HG02798 (cell line): ENCODE measurements around the gene PPARGC1A.

Source experiments
- ATAC-seq: cut with Tn5 transposase; IDR thresholded peaks from one replicate; pipeline ENCODE4 v1.9.1; 2021; ENCODE audit warnings: mild to moderate bottlenecking; ENCODE audit not compliant: unreplicated experiment, poor library complexity

Gene PPARGC1A

DNA sequence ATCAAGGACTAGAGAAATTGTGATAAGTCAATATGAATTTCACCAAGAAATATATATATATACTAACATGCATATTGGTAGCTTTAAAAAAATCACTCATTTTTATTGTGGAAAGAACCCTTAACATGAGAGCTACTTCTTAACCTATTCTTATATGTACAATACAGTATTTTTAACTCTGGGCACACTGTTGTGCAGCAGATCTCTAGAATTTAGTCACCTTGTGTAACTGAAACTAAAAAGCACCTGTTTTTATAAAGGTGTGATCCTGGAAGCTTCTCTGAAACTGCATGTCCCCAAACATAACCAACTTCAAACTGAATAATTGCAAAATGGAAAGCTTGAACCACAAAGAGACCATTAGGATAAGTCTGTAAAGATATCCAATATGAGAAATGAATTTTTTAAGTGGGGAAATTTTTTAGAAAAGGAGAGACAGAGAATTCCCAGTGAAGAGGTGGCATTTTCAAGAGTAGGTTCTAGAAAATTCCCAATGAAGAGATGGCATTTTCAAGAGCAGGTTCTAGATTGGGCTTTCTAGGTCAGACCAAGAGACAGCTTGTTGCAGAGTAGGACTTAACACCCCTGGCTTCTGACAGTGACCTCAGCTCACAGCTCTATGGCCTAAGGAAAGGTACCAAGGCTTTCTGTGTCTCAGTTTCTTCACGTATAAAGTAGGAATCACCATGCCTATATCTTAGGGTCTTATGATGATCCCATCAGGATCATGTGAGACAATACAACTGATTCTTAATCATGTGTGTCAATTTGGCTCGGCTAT lies 22.0 kb upstream of the PPARGC1A start:
- peak; percentile 91 for ATAC-seq

DNA sequence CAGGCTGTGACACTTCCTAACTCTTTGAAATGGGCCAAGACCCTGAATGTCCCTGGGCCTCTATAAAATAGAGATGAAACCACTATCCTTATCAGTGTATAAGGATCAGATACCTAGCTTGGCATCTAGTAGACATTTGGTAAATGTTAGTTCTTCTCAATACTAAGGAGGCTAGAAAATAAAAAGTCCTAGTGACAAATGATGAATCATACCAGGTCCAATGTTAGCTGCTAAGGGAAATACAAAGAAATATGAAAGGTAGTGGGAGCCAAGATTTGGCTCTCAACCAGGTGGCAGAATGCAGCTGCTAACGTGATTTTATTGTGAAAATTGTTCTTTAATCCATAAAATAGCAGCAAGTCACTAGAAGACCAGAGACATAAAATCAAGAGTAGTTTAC lies 19.8 kb upstream of the PPARGC1A start:
- no peak for ATAC-seq

DNA sequence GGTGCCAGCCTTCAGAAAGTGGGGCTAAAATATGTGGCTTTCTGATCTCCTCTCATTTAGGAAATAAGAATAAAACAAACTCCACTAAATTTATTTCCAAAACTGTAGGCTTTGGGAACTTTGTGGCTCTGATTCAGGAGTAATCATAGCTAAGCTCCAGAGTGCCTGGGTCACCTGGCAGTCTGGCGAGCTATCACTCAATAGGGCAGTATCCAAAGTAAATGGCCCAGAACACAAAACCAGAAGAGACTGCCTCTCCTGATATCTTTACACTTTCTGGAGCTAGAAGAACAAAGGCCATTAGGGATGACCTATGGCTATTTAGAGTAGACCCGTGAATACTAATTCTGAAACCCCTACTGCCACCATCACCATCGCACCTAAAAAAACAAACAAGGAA lies 17.0 kb upstream of the PPARGC1A start:
- ATAC-seq: no peak

DNA sequence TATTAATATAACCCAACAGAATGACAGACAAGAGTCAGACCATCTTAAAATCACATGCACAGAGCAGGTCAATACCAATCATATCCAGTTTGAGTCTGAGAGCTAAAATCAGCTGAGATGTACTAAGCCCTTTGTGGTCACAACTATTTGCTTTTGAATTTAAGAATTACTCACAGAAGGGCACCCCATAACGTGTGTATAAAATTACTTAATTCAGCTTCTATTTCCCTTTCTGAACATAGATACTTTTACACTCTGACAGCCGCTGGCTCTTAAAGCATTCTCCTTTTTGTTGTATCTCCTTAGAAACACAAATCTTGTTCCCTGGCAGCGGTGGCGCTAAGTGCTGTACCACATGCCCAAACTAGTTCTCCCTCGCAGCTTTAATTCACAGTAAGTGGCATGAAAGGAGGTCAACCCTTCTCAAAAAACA lies 14.8 kb upstream of the PPARGC1A start:
- no peak for ATAC-seq

DNA sequence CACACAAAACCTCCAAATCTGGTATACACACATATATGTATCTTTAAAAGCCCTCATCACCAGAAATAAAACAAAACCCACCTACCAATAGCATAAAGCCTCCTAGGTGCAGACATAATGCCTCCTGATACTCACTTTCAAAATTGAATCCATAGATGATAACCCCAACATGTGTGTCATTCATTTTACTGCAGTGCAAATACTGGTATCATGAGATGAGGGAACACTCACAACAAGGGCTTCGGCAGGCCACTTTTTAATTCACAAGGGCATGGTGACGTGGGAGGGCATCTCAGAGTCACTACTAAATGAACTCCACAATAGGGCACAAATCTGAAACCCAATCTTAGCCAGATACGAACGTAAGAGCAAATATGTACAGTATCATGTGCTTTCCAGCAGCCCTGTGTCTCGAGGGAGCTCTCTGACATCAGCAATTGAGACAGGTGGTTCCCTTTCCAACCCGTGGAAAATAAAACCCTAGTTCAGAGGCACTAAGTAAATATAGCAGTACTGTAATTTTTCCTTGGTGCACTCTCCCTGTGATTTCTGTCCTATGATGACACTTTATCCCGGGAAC lies 14.1 kb upstream of the PPARGC1A start:
- no peak for ATAC-seq

DNA sequence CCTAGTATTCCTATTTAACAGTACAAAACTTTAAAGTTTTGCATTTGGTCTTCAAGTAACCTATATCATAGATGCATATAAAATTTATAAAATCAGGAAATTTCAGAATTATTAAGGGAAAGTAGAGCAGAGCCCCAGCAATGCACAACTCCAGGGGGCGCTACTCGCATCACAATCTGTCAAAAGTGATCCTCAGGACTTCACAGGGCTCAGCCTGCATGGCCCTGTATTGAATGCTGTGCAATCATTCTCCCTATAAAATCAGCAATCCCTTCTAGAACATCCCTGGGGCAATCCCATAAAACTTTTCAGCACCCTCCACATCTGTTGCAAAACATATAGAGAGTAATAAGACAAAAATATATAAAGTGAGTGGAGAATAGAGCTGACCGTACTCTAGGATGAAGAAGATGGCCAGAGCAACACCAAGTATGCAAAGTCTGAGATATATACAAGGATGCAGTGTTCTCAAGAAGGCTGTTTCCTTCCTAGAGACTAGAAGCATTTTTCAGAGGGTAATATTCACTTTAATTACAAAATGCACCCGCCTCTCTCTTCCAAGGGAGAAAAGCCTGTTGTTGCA lies 12.5 kb upstream of the PPARGC1A start:
- no peak for ATAC-seq

DNA sequence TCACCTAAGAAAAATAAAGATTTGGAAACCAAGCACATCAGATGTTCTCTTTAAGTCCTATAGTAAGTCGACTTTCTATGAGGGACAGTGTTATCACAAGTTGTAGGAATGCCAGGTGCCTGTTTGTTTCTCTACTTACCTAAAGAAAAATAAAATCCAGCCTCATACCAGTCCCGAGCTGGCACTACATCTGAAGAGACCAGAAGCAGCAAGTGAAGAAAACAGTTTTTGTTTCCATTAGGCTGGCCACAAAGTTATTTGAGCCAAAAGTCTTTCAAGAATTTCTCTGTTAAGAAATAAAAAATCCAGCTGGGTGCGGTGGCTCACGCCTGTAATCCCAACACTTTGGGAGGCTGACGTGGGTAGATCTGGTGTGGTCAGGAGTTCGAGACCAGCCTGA lies 10.8 kb upstream of the PPARGC1A start:
- no peak for ATAC-seq

DNA sequence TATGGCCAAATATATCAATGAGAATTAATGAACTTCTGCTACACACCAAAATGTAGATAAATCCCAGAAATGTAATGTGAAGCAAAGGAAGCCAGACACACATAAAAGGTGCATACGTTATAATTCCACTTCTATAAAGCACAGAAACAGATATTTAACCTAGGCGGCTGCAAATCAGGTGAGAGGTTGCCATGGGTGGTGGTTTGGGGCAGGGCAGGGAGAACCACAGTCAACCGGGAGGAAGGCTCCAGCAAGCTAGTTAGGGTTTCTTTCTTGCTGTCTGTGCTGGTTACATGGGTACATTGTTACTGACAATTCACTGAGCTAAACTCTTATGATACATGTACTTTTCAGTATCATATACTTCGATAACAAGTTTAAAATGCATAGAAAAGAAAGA lies 9.7 kb upstream of the PPARGC1A start:
- ATAC-seq: no peak

DNA sequence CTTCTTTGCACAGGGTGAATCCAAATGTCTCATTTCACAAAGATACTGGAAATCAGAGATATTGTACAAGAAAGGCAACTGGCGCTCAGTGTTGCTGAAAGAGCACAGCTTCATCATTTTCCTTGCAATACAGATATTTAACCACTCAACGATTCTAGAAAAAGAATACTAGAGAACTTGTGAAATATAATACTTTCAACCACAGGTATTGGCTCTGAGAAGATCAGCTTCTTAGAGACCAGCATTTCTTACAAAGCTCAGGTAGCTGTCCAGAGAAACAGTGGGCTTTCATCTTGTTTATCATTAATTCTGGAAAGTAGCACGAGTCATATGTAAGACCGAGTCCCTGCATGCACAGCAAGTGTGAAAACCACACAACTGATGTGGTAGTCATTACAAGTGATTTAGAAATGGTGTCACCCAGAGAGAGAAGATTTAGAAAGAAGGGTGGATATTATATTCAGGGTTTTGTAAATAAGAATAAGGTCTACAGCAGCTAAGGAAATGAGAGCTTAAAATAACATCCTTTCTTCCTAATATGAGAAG lies 7.8 kb upstream of the PPARGC1A start:
- ATAC-seq: no peak

DNA sequence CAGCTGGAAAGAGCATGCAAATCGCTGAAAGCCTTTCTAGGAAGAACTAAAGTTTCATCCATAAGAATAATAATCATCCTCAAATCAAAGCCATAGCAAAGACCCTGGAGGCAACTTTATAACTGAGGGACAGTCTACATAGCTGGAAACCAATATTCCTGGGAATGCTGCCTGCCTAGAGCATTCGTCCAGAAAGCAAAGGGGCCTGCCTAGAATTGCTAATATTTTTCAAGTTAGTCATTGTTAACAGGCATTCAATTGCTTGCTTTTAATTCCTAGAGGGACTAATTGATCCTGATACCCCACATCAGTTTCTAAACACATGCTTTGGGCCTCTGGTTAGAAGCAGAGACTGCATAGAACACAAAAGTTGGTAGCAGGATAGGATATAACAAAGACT lies 4.2 kb upstream of the PPARGC1A start:
- no peak for ATAC-seq

DNA sequence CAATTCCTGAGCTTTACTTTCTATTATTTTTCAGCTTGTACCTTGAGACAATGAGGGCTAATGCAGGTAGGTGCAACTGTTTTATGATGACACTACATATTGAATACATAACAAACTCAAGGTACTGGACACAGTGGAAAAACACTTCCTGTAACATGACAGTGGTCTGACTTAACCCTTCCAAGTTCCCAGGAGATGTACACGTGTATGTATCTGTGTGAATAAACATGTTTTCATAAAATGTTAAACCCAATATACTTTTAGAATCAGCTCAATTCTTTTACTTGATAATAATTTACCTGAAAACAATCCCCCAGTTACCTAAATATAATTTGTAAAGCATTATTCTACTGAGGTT lies 1.2 kb upstream of the PPARGC1A start:
- no peak for ATAC-seq

DNA sequence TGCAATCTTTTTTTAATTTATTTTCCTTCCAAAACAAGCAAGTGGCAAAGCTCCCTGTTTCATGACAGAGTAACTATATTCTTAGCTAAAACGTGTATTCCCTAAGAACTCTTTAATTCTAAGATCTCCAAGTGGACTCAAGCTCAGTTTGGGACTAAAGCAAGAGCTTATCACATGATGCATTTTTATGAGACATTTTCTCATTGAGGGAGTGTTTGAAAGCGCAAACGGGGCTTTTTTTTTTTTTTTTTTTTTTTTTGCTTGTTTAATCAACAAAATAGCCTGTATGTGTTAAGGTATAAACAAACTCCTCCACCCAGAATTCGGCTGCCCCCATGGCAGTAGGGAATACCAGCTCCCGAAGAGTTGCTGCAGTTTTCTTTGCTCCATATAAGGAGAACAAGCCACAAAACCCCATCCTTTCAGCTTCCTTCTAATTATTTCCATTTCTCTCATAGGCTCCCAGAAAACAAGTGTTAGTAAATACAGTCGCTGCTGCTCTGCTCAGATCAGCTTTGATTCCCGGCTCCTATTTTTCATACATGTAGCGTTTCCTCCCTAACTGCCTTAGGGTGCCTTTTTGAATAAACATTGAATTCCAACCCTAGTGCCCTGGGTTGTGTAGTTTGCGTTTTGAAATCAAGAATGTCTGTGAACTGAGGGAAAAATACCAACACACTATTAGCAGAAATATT lies 669 bp upstream of the PPARGC1A start:
- ATAC-seq: no peak

DNA sequence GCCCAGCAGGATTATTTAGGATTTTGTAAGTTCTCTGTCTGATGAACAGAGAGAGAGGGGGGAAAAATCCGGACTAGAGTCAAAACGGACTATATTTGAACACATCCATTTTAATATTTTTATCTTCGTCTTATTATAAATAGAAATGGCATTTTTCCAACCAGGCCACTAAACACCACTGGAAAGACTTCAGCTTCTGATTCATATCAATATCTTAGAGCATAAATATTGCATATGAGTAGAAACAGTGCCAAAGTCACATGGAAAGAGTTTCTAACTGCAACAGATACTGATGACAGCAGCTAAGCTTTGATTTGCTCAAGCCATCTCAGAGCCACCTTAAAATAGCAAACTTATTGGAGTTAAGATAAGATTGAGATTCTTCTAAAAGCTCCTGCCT lies 456 bp downstream of the PPARGC1A start:
- ATAC-seq: no peak

DNA sequence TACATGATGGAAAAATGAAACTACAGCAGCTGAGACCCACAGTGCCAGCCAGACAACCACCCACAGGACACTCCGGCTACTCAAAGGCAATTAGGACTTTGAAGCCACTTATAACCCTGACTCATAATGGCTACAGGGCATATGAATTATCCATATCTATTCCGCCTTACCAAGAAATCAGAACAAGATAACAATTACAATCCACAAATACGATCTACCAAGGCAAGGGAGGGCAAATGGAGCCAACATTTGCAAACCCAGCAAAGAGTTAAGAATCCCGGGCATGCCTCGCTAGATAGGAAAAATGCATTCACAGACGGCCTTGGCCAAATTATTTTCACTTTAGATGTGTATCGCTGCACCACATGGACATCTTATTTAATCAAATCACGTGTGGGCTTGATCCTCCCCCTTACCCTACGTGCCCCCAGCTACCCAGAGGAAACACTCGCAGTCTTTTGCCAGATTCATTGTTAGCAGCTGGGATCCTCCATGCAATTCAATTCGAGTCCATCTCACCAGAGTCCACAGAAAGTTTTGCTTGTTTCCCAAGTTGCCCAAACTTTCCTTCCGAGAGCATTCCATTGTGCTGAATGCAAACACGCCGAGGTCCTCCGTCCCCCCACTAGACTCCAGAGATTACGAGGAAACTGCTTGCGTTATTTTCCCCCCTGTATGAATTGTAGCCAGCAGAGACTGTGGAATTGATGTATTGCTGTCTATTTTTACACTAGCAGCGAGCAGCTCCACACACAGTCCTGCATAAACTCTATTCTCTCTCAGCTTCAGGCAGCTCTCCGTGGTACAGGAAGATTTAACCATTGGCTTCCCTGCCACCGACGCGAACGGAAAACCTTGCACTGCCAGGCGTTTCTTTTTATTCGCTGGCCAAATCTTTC lies 1.2 kb downstream of the PPARGC1A start:
- no peak for ATAC-seq

DNA sequence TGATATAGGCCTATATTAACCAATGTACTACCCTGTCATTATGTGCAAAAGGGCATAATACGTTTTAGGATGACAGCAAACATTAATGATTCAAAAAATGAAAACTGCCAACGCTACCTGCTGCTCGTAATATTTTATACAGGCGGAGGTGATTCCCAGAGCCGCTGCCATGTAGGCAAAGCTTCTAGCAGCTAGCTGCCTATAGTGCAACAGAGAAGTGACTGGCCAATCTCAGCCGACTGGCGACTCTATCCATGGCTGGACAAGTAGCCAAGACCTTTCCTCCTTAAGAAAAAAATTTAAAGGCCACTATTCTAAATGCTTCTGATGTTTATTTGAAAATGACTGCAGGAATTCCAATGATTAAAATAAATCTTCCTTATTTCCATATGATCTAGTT lies 1.9 kb downstream of the PPARGC1A start:
- ATAC-seq: no peak

DNA sequence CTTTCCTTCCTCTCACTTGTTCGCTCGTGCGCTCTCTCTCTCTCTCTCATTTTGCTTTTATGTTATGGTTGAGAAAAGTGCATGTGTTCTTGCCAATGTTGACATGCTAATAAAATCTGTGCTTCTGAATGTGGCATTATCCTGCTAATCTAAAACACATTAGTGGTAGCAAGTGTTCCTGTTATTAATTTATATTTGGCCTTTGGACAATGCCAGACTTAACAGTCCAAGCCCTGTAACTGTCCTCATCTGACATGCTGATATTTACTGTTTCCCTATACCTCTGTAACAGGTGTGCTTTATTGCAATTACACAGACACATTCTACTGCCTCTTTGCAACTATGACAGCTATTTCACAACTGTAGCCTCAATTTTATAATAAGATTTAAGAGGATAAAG lies 2.7 kb downstream of the PPARGC1A start:
- no peak for ATAC-seq

DNA sequence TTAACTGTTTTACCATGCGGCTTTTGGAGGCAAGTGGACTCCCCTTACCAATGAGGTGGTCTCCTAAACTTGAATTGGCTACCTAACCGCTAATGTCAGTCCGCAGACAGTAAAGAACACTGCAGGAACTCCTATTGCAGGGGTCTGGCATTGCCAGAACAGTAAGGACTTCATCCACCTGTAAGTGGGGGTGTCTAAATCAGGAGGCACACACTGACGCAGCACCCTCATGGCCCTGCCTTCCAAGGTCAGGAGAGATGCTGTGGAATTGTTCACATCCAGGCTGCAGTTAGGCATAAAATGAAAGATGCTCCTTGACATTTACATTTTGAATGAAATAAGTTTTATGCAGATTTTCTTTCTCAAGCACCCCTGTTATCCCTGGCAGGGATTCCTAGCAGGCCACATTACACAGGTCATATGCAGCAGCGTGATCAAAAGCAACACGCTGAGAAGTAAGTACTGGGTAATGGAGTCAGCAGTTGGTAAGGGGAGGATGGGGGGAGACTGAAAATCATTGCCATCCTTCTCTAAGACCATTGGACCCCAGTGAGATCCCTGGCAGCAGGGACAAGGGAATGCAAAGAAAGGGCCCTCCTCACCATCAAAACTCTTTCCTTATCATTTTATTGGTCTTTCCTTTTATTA lies 3.8 kb downstream of the PPARGC1A start:
- ATAC-seq: no peak

DNA sequence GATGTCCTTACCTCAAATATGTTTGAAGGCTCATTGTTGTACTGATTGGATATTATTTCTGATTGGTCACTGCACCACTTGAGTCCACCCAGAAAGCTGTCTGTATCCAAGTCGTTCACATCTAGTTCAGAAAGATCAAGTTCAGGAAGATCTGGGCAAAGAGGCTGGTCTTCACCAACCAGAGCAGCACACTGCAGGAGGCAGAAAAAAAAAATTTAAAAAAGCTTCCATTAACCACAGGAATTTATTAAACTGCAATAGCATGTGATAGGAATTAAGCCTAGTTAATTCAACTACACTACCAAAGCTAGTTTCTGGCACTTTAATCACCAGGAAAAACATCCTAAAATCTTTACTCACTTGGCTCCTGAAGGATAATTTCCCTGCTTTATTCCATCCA lies 5.1 kb downstream of the PPARGC1A start:
- ATAC-seq: no peak

DNA sequence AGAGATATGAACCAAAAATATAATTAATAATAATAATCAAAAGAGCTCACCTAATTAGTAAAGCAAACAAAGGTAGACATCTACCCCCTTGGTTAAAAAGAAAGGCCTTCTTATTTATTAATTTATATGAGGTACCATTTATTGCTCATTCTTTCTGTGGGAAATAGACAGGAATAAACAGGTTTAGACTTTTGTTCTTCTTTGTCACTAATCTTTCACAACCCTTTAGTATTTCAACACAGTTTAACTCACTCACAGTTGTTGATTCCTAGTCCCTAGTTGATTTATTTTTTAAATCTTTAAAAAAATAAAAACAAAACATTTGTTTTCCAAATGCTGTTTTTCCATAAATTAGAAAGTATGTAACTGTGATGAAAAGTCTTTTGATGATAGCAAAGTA lies 5.6 kb downstream of the PPARGC1A start:
- ATAC-seq: no peak
